Astrocyte of the cerebellum (primary cell): ENCODE measurements around the gene TTYH3.

Experiments
- DNase-seq: peaks from one replicate; pipeline ENCODE4 v3.0.0-alpha.2; 2011; ENCODE audit warnings: low read depth
- H3K4me3 ChIP-seq: 2 replicates; pipeline ENCODE4 v1.5.1; 2011; ENCODE audit warnings: mild to moderate bottlenecking, low read depth, low read length, moderate library complexity
- CTCF ChIP-seq: IDR thresholded peaks from 2 replicates; pipeline ENCODE4 v1.5.1; 2012; ENCODE audit warnings: low read length, low read depth, moderate library complexity, mild to moderate bottlenecking; ENCODE audit errors: missing control alignments
- in situ Hi-C: cut with HindIII; loops from 2 replicates; pipeline ENCODE4 v1.10.0; 2017; ENCODE audit warnings: low sequenced_read_pairs

TTYH3 gene

DNA sequence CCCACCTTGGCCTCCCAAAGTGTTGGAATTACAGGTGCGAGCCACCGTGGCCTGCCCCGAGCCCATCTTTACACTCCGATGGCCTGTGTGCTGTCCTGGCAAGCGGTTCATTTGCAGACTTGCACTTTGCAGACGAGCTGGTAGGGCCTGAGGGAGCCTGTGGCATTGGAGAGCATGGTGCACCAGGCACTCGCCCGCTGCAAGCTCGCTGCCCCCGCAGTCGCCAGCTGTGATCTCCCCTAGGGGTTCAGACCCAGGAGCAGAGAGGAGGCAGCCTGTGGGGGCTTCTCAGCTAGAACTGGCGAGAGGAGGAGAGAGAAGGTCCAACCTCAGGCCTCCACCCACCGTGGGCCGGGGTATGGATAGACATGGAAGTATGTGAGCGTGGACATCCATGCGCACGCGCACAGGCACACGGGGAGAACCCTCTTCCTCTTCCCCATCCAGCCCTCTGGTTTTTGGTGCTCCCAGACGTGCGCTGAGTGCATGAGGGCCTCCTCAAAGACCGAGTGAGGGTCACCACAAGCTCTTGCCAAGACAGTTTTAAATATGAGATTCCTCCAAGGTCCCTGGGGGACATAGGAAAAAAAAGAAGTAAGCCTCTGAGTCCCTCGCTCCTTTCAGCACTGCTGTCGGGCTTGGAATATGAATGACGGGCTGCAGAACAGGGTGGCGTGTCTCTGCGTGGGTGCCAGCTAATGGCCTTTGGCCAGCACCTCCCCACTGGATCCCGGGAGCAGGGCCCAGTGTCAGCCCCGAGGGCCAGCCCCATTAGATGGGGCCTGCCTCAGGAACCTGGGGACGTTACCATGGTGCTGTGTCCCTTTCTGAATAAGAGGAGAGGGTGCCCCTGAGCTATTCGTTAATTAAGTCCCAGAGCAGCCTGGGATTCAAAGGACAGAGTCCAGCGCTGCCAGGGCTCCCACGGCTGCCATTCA lies 15.1 kb upstream of the TTYH3 start:
- H3K4me3 ChIP-seq, result no peak overlapping the region
- in situ Hi-C loops, result no loop called here
- no peak for TF ChIP-seq CTCF
- DNase-seq, result no peak

GRCh38 chr7:2617325-2617905 lies 14.4 kb upstream of the TTYH3 start:
- in situ Hi-C loops, result no loop called here
- no peak for TF ChIP-seq CTCF
- H3K4me3 ChIP-seq, result no peak overlapping the region
- no peak for DNase-seq

- peak overlapping the region; percentile 2 for H3K4me3 ChIP-seq
- DNase-seq, result no peak
- in situ Hi-C loops, result no loop called here
- no peak for TF ChIP-seq CTCF
Observed at GRCh38 chr7:2619116-2619515, 12.7 kb upstream of the TTYH3 start.

DNA sequence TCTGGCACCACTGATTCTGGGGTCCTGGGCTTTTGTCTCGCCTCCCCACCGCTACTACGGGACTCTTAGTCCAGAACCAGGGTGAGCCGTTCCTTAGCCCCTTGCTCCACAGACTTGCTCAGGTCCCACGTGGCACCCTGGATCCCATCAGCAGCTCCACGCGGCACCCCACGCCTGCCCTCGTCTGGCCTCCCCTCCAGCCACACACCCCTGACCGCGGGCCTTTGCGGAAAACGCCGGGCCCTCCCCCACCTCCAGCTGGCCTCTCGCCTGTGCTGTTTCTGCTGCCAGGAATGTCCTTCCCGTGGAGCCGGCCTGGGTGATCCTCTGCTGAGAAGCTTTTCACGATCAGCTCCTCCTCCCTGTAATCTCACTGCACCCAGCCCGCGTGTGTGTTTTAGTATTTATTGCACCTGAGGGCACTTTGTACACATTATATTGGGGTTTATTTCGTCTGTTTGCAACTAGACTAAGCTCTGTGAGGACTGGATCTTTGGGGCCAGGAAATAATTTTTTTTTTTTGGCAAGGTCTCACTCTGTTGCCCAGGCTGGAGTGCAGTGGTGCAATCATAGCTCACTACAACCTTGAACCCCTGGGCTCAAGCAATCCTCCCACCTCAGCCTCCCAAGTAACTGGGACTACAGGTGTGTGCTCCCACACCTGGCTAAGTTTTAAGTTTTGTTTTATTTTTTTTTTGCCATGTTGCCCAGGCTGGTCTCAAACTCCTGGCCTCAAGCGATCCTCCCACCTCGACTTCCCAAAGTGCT lies 10.5 kb upstream of the TTYH3 start:
- in situ Hi-C loops, result no loop called here
- H3K4me3 ChIP-seq, result no peak overlapping the region
- no peak for DNase-seq
- no peak for TF ChIP-seq CTCF

DNA sequence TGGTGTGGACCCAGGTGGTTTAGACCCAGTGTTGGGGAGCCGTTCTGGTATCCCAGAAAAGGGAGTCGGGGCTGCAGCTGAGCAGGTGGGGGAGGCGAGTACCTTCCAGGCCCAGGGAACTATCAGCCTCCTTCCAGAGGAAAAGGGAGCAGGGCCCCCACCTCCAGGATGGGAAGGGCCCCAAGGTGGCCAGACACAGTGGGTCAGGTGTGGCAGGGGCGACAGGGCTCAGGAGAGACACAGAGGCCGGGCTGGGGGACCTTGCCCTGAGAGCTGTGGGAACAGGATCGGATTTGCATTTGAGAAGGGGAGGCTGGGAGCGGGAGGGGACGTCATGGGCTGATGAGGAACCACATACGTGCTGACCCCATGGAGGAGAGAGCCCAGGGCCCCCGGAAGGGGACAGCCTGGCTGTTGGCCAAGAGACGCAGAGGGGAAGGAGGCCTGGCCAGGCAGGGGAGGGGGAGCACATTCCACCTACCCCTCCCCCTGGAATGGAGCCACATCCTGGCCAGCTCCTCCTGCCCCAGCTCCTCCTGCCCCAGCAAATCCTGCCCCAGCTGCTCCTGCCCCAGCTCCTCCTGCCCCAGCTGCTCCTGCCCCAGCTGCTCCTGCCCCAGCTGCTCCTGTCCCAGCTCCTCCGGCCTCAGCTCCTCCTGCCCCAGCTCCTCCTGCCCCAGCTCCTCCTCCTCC lies 9.7 kb upstream of the TTYH3 start:
- in situ Hi-C loops, result no loop called here
- H3K4me3 ChIP-seq, result no peak overlapping the region
- no peak for TF ChIP-seq CTCF
- no peak for DNase-seq
